Activated T-helper 17 cell treated with anti-CD3 and anti-CD28 coated beads, Interleukin-2, amount 50 U/mL, for 72 hours (primary cell): Measurements from ENCODE around the gene FOXL1. TPM values are rescaled to one million over a fixed set of nuclear protein-coding genes. Genes with fewer than 3 reads are reported as not detected.

Experiments
- ATAC-seq: fragments of 150-1000 bp; cut with Tn5 transposase; replicated peaks from 2 replicates; pipeline ENCODE4 v1.10.0; 2021; ENCODE audit warnings: mild to moderate bottlenecking, moderate library complexity
- H3K27ac Mint-ChIP-seq: one replicate; pipeline ENCODE4 v1.8.0; 2022; ENCODE audit warnings: mixed read lengths
- H3K27me3 Mint-ChIP-seq: one replicate; pipeline ENCODE4 v1.8.0; 2022; ENCODE audit warnings: mixed read lengths
- H3K36me3 Mint-ChIP-seq: one replicate; pipeline ENCODE4 v1.8.0; 2022; ENCODE audit warnings: low read depth, mild to moderate bottlenecking, mixed read lengths
- H3K4me1 Mint-ChIP-seq: one replicate; pipeline ENCODE4 v1.8.0; 2022; ENCODE audit warnings: mixed read lengths
- H3K4me3 Mint-ChIP-seq: one replicate; pipeline ENCODE4 v1.8.0; 2022; ENCODE audit warnings: mild to moderate bottlenecking, mixed read lengths
- H3K9me3 Mint-ChIP-seq: one replicate; pipeline ENCODE4 v1.8.0; 2022; ENCODE audit warnings: mixed read lengths
- total RNA-seq, 2 donors: library from RNA; stranded (reverse); gene quantifications; one replicate each; pipeline ENCODE4 v1.2.3, GENCODE V29; 2022

The FOXL1 gene
- total RNA-seq, 2 donors from 2014 or later = not detected

DNA sequence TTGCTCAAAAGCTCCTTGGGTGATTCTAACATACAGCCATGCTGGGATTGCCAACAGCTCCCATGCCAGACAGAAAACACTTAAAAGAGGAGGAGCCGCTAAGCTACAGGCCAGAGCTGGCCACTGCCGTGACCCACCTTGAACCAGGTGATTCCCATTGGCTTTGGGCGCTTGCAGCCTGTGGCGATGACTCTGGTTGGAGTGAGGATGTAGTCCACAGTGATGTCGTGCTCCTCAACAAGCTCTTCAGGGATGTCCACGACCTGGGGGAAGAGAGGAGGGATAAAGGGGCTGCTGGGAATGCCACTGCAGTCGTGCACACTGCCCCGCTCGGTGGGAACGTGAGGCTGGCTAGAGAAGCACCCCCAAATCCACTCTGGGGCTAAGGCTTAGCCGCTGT, 36.8 kb upstream of the FOXL1 start:
- Mint-ChIP-seq H3K27ac (no peak overlapping the region), H3K9me3 (no peaks in the 10 kb centered on the region), H3K4me3 (no peak overlapping the region), H3K27me3 (no peaks in the 10 kb centered on the region), H3K36me3 (peaks cover 92% of the 10 kb centered on the region), H3K4me1 (no peaks in the 10 kb centered on the region)
- no peak for ATAC-seq

DNA sequence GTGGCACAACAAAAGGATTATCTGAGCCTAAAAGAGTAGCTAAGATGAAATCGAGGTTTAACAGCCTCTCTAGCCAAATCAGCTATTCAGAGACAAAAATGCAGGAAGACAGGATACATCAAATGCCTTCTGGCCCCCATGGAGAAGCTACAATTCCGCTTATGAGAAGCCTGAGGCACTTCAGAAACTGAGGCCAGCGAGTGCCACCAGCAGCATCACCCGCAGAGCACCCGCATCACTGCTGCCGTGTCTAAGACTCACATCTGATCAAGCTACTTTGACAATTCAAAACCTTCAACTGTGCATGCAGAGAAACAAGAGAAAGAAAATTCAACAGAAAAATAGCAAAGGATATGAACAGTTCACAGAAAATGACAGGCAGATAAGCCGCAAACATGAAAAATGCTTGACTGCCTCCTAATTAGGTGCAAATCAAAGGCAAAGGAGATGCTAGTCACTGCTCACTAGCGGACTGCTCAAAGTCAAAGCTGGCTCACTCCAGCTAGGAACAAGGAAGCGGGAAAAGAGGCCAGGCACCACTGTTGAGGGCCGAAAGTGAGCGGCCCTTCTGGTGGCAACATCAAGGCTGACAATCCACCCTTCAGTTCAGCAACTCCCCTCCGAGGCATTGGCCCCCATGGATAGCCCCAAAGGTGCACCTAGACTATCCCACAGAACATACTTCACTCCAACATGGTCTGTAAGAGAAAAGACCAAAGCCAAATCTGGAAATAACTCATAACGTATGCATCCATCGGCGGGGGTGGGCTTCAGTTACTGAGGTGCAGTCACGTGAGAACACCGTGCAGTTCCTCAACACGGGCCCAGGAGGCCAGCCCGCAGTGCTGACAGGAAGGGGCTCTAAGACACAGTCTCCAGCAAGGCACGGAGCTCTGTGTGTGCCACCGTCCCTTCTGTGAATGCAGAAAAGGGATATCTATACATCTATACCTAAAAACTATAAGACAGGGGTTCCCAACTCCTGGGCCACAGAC, 35.3 kb upstream of the FOXL1 start:
- H3K36me3 Mint-ChIP-seq = peaks cover 93% of the 10 kb centered on the region
- no peak for ATAC-seq

DNA sequence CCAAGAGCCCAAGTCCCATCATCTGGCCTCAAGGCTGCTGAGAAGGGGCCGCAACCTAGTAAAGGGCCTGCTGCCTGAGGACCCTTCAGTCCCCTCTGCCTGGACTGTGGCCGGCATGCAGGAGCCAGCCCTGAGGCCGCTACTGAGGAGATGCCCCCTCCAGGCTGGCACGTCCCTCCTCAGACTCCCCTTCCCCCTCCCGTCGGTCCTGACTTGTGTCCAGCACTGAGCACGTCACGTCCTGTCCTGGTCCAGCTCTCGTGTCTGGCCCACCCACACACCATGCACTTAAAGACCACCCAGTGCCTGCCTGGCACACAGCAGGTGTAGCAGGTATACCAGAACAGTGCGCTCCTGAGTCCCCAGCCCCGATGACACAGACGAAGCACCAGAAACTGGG, 32.9 kb upstream of the FOXL1 start:
- Mint-ChIP-seq H3K4me3 (no peak overlapping the region), H3K36me3 (peaks cover 79% of the 10 kb centered on the region), H3K9me3 (no peaks in the 10 kb centered on the region), H3K27ac (no peak overlapping the region), H3K27me3 (no peaks in the 10 kb centered on the region), H3K4me1 (no peaks in the 10 kb centered on the region)
- no peak for ATAC-seq

More for the DNA sequence above, 35.3 kb upstream of the FOXL1 start:
- Mint-ChIP-seq H3K4me3 (no peak overlapping the region), H3K27me3 (no peaks in the 10 kb centered on the region), H3K9me3 (no peaks in the 10 kb centered on the region), H3K27ac (no peak overlapping the region), H3K4me1 (no peaks in the 10 kb centered on the region)

DNA sequence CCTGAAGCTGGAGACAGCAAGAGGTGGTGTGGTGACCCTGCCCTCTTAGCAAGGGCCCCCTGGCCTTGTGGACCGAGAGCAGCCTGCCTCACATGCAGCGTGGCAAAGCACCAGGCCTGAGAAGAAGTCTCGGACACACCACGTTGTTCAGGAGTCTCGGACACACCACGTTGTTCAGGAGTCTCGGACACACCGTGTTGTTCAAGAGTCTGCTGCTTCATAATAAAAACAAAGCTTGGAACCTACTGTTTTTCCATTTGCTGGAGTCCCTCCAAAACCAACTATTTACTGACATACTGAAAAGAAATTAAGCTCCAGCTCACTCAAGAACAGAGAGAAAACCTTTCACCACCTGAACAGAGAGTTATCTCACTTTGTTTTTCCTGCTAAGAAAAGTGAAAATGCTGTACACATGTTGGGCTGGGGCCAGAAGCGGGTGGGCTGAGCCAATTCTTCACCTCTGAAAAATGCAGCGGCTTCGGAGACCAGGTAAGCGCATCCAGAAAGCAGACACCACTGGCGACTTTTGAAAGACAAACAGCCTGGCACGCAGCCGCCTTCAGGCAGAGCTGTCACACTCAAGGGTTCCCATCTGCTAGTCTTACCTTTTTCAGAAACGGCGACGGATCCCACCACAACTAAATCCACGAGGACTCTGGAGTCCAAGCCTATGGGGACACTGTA, 32.3 kb upstream of the FOXL1 start:
- no peak for ATAC-seq

DNA sequence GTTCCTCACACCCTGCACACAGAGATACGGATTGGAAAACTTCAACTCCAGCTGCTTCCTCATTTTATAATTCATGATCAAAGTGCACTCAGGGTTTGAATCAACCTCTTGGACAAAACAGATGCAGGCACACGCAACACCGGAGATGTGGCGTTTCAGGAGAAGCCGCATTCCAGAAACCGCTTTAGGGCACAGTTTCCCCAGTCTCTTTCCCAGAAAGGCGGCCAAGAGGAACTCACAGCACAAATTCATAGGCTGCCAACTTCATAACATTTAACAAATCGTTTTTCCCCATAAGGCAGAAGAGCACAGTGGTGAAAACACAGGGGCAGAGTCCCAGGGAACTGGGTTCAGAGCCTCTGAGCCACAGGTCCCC, 31.7 kb upstream of the FOXL1 start:
- ATAC-seq = no peak
- Mint-ChIP-seq H3K27me3 (no peaks in the 10 kb centered on the region), H3K36me3 (peaks cover 77% of the 10 kb centered on the region), H3K4me1 (no peaks in the 10 kb centered on the region), H3K27ac (no peak overlapping the region), H3K4me3 (no peak overlapping the region), H3K9me3 (no peaks in the 10 kb centered on the region)

More for the DNA sequence above, 32.3 kb upstream of the FOXL1 start:
- peaks cover 77% of the 10 kb centered on the region for H3K36me3 Mint-ChIP-seq
- H3K27me3 Mint-ChIP-seq = no peaks in the 10 kb centered on the region
- no peaks in the 10 kb centered on the region for H3K9me3 Mint-ChIP-seq
- H3K27ac Mint-ChIP-seq = no peak overlapping the region
- no peaks in the 10 kb centered on the region for H3K4me1 Mint-ChIP-seq
- H3K4me3 Mint-ChIP-seq = no peak overlapping the region

DNA sequence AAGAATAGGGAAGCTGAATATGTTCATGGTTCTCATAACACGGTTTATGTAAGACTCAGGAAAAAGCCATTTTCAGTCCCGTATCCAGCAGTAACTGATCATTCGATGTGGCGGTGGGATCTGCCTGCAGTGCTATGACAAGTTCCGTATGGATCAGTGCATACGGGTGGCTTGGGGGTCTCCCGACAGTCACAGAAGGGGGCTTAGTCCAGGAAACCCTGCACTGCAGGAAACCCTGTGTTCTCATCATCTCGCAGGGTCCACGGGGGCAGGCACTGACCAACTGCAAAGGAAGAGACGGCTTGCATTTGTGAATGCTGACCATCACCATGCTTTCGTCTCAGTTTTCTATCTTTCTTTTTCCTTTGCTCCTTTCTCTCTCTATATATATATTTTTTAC, 31.1 kb upstream of the FOXL1 start:
- Mint-ChIP-seq H3K4me1 (no peaks in the 10 kb centered on the region), H3K9me3 (no peaks in the 10 kb centered on the region), H3K36me3 (peaks cover 72% of the 10 kb centered on the region), H3K4me3 (no peak overlapping the region), H3K27ac (no peak overlapping the region), H3K27me3 (no peaks in the 10 kb centered on the region)
- no peak for ATAC-seq

DNA sequence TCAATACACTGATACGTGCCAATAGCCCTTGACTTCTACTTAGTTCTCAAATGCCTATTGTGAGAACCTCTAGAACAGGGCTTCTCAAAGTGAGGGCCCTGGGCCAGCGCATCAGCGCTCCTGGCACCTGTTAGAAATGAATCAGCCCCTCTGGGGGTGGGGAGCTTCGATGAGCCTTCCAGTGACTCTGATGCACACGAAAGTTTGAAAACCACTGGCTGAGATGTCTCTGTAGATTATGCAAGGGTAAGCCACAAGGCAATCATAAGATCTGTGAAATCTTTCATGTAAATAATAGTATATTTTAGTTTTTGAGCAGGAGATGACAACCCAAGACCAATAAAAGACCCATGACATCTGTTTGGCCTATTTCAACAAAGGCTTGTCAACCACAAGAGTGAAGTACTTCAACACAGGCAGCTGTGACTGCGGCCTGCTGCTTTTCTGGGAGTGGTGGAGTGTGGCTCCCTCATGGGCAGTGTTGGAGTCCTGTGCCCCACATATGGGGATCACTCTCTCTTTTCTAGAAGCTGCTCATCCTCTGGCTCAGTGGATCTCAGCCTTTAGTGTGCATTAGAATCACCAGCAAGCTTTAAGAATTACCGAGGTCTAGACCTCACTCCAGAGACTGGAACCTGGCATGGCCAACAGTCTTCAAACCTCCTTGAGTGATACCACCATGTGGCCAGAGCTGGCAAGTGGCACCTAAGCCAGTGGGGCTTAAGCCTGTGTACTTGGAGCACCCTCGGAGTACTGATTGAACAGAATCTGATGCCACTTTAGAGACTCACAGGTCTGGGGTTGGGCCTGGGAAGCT, 29.1 kb upstream of the FOXL1 start:
- Mint-ChIP-seq H3K27me3 (no peaks in the 10 kb centered on the region), H3K36me3 (peaks cover 71% of the 10 kb centered on the region), H3K27ac (no peak overlapping the region), H3K4me1 (no peaks in the 10 kb centered on the region), H3K9me3 (no peaks in the 10 kb centered on the region), H3K4me3 (no peak overlapping the region)
- peak; percentile 85 for ATAC-seq

DNA sequence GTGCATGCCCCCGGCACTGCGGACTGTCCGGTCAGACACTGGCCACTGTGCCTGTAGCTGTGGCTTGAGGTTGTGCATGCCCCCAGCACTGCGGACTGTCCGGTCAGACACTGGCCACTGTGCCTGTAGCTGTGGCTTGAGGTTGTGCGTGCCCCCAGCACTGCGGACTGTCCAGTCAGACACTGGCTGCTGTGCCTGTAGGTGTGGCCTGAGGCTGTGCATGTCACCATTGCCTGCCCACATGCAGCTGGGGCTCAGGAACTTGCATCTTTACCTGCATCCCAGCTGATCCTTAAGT, 28.5 kb upstream of the FOXL1 start:
- Mint-ChIP-seq H3K9me3 (no peaks in the 10 kb centered on the region), H3K4me1 (no peaks in the 10 kb centered on the region), H3K27ac (no peak overlapping the region), H3K36me3 (peaks cover 68% of the 10 kb centered on the region), H3K4me3 (no peak overlapping the region), H3K27me3 (no peaks in the 10 kb centered on the region)
- ATAC-seq = no peak

DNA sequence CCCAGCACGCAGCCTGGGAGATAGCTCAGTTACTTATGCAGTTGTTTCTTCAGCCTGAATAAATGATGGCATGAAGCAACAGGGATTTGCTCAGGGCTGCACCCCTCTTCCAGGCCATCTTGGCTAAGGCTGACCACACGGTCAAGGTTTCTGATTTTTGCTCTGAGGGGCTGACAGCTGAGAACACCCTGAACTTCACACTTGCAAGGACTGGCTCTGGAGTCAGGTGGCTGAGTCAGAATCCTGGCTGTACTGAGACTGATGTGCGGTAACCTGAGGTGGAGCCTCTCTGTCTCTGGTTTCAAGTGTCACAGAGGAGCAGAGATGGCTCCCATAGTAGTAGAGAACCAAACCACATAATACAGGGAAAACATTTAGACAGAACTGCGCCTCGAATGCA, 28.1 kb upstream of the FOXL1 start:
- Mint-ChIP-seq H3K4me1 (no peaks in the 10 kb centered on the region), H3K27me3 (no peaks in the 10 kb centered on the region), H3K36me3 (peaks cover 68% of the 10 kb centered on the region), H3K27ac (no peak overlapping the region), H3K4me3 (no peak overlapping the region), H3K9me3 (no peaks in the 10 kb centered on the region)
- no peak for ATAC-seq

DNA sequence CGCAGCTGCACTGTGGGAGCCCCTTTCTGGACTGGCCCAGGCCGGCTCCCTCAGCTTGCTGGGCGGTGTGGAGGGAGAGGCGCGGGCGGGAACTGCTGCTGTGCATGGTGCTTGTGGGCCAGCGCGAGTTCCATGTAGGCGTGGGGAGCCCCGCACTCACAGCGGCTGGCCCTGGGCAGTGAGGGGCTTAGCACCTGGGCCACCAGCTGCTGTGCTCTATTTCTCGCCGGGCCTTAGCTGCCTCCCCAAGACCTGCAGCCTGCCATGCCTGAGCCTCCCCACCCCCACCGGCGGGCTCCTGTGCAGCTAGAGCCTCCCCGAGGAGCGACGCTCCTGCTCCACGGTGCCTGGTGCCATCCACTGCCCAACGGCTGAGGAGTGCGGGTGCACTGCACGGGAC, 25.0 kb upstream of the FOXL1 start:
- Mint-ChIP-seq H3K27ac (no peak overlapping the region), H3K36me3 (peaks cover 42% of the 10 kb centered on the region), H3K9me3 (no peaks in the 10 kb centered on the region), H3K4me3 (peak overlapping the region; percentile 89), H3K4me1 (no peaks in the 10 kb centered on the region), H3K27me3 (peaks cover 4% of the 10 kb centered on the region)
- no peak for ATAC-seq

DNA sequence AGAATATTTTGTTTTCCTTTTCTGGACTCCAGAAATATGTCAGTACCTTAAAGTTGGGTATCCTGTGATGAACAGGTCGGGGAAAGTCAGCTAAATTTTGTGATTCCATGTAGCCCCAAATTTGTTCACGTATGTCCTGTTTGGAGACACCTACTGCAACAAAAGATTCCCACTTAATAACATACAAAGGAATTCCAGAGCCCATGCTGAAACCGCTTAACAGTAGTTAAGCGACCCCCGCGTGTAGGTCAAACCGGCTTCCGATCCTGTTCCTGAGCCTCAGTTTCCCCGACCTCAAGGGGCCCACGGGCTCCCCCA, 23.8 kb upstream of the FOXL1 start:
- Mint-ChIP-seq H3K4me3 (peak overlapping the region; percentile 89), H3K4me1 (no peaks in the 10 kb centered on the region), H3K36me3 (peaks cover 38% of the 10 kb centered on the region), H3K9me3 (no peaks in the 10 kb centered on the region), H3K27me3 (peaks cover 7% of the 10 kb centered on the region), H3K27ac (peak overlapping the region; percentile 97)
- no peak for ATAC-seq

DNA sequence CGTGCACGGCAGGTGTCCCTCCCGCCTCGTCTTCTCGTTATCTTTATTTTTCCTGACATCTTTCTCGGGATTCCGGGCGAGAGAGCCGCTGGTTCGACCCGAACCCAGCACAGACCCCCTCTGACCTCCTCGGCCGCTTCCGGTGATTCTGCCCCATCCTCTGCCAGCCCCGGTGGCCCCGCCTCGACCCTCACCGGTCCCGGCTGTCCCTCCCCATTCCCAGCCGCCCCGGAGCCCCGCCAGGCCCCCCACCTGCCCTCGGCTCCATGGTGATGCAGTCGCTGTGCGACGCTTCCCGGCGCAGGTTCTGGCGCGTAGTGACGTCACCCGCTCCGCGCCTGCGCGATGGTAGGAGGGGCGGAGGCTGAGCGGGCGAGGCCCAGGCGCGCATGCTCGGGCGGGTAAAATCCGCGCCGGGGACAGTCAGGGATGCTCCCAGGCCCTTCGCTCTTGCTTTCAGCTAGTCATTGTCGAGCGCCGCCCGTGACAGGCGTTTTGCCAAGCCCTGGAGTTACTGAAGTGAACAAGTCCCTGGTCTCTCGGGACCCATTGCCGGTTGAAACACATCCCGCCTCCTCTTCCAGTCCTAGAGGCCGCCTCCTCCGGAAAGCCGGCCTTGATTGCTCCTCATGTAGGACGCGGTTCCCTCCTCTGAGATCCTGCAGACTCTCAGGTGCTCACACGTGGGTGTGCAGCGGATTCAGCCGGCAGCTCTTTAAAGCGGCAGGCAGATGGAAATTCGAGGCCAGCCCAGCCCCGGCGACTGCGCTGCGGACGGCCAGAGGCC, 23.2 kb upstream of the FOXL1 start, which contains the start of gene MTHFSD:
Gene MTHFSD (minus strand): TSS at position 319 of the 787 bp plus-strand sequence. CDS start 51 bp downstream, at position 268.
- Mint-ChIP-seq H3K27ac (peak within 1 kb of the TSS; percentile 97), H3K36me3 (peaks cover 38% of the 10 kb centered on the region), H3K9me3 (no peaks in the 10 kb centered on the region), H3K27me3 (peaks cover 8% of the 10 kb centered on the region), H3K4me3 (peak within 1 kb of the TSS; percentile 89), H3K4me1 (no peaks in the 10 kb centered on the region)
- peak; percentile 93 for ATAC-seq

DNA sequence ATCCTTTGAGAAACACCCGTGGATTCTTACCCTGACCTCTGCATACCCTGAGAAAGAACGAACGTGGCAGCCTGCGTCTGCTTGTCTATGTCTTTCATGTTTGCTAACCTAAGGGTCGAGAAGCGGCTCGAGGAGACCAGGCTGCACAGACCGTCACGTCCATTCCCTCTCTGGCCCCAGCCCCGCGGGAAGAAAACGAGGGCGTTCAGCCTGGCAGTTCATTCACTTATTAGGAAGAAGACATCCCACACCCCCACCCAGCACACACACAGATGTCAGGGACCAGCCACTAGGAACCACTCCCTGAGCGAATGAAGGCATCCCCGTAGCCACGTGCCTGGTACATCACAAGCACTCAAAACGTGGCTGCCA, 22.7 kb upstream of the FOXL1 start:
- H3K4me1 Mint-ChIP-seq = no peaks in the 10 kb centered on the region
- ATAC-seq = no peak
- peaks cover 33% of the 10 kb centered on the region for H3K36me3 Mint-ChIP-seq
- H3K27me3 Mint-ChIP-seq = peaks cover 11% of the 10 kb centered on the region
- H3K27ac Mint-ChIP-seq = peak overlapping the region; percentile 97
- H3K4me3 Mint-ChIP-seq = peak overlapping the region; percentile 89
- no peaks in the 10 kb centered on the region for H3K9me3 Mint-ChIP-seq

DNA sequence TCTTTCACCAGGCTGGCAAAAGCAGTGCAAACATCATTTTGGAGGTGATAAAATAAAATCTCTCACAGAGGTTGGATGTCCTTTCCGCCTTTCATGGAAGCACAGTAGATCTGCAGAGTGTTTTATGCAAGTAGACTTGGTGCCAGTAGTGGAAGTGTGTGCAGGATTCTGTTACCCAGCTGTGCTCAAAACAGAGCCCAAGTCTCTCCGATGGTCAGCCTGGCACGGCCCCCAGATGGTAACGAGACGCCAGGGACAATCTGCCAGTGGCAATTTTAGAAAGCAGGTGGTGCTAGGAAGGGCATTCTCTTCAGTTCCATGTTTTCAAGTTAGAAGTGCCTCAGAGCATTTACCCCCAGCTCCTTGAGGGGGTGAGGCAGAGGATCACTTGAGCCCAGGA, 21.8 kb upstream of the FOXL1 start:
- Mint-ChIP-seq H3K36me3 (peaks cover 27% of the 10 kb centered on the region), H3K4me3 (peak overlapping the region; percentile 89), H3K27me3 (peaks cover 11% of the 10 kb centered on the region), H3K4me1 (no peaks in the 10 kb centered on the region), H3K27ac (no peak overlapping the region), H3K9me3 (no peaks in the 10 kb centered on the region)
- ATAC-seq = no peak
